KMS-11 (cell line): ENCODE results near the gene APOL6.

Source experiments
- H2AFZ ChIP-seq: fragments of 200-600 bp; sonication (generic); 2 replicates; pipeline ENCODE4 v1.6.1; 2016; ENCODE audit warnings: antibody characterized with exemption, mixed run types, low read depth
- H3K27ac ChIP-seq: fragments of 200-600 bp; sonication (generic); 2 replicates; pipeline ENCODE4 v1.6.1; 2016; ENCODE audit warnings: mild to moderate bottlenecking, mixed run types
- H3K27me3 ChIP-seq: fragments of 200-600 bp; sonication (generic); 2 replicates; pipeline ENCODE4 v1.6.1; 2017; ENCODE audit warnings: mild to moderate bottlenecking, low read depth, mixed run types, moderate library complexity; ENCODE audit not compliant: insufficient read depth
- H3K36me3 ChIP-seq: fragments of 200-600 bp; sonication (generic); 2 replicates; pipeline ENCODE4 v1.6.1; 2017; ENCODE audit warnings: mild to moderate bottlenecking, mixed run types; ENCODE audit not compliant: insufficient read depth
- H3K4me1 ChIP-seq: fragments of 200-600 bp; sonication (generic); 2 replicates; pipeline ENCODE4 v1.6.1; 2016; ENCODE audit warnings: mild to moderate bottlenecking, low read depth, mixed run types; ENCODE audit not compliant: poor library complexity, severe bottlenecking
- H3K4me2 ChIP-seq: fragments of 200-600 bp; sonication (generic); 2 replicates; pipeline ENCODE4 v1.7.0; 2016; ENCODE audit warnings: mild to moderate bottlenecking, mixed run types
- H3K4me3 ChIP-seq: fragments of 200-600 bp; sonication (generic); IDR thresholded peaks from 2 replicates; pipeline ENCODE4 v1.6.1; 2017; ENCODE audit warnings: low read depth, low read length, mixed read lengths; ENCODE audit not compliant: insufficient read depth
- H3K79me2 ChIP-seq: fragments of 200-600 bp; sonication (generic); 2 replicates; pipeline ENCODE4 v1.6.1; 2016; ENCODE audit warnings: low read depth, mixed run types; ENCODE audit not compliant: insufficient read depth
- H3K9ac ChIP-seq: fragments of 200-600 bp; sonication (generic); 2 replicates; pipeline ENCODE4 v1.6.1; 2016; ENCODE audit warnings: mild to moderate bottlenecking, mixed run types
- H4K20me1 ChIP-seq: fragments of 200-600 bp; sonication (generic); 2 replicates; pipeline ENCODE4 v1.6.1; 2016; ENCODE audit warnings: mild to moderate bottlenecking, mixed run types; ENCODE audit not compliant: insufficient read depth
- CTCF ChIP-seq: fragments of 200-600 bp; sonication (generic); conservative IDR thresholded peaks from 2 replicates; pipeline ENCODE4 v1.6.1; 2017; ENCODE audit warnings: low read depth, mild to moderate bottlenecking, antibody characterized with exemption, low read length, moderate library complexity, mixed read lengths

The APOL6 gene

GRCh38 chr22:35648066-35649025, at the start of gene APOL6:
TSS of gene APOL6 (plus strand) at chr22:35648446. CDS start at chr22:35656426, 7,980 bp downstream.
- Histone ChIP-seq H3K27ac (peak within 1 kb of the TSS; percentile 89), H3K4me1 (peaks cover 32% of the 10 kb centered on the region), H3K4me3 (peak within 1 kb of the TSS; percentile 88), H3K79me2 (peaks cover 17% of the 10 kb centered on the region), H4K20me1 (no peaks in the 10 kb centered on the region), H3K9ac (peak within 1 kb of the TSS; percentile 91), H3K36me3 (no peaks in the 10 kb centered on the region), H3K27me3 (no peaks in the 10 kb centered on the region), H3K4me2 (peak within 1 kb of the TSS; percentile 92), H2AFZ (peak within 1 kb of the TSS; percentile 91)
- no peak for TF ChIP-seq CTCF

DNA sequence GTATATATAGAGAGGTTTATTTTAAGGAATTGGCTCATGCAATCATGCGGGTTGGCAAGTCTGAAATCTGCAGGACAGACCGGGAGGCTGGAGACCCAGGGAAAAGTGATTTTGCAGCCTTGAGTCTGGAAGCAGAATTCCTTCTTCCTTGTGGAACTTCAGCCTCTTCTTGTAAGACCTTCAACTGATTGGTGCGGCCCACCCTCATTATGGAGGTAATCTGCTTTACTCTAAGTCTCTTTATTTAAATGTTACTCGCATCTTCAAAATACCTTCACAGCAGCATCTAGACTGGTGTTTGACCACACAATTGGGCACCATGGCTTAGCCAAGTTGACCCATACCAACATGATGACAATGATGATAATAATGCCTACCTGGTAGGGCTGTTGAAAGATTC, 48.9 kb upstream of the APOL6 start:
- Histone ChIP-seq H3K4me3 (no peak overlapping the region), H3K27me3 (no peaks in the 10 kb centered on the region), H4K20me1 (no peaks in the 10 kb centered on the region), H3K9ac (no peak overlapping the region), H3K4me2 (no peak overlapping the region), H3K36me3 (no peaks in the 10 kb centered on the region), H3K4me1 (no peaks in the 10 kb centered on the region), H2AFZ (no peak overlapping the region), H3K27ac (no peak overlapping the region), H3K79me2 (no peaks in the 10 kb centered on the region)
- no peak for TF ChIP-seq CTCF

GRCh38 chr22:35600476-35600875, 47.8 kb upstream of the APOL6 start:
- Histone ChIP-seq H3K4me1 (no peaks in the 10 kb centered on the region), H3K27ac (no peak overlapping the region), H3K4me3 (no peak overlapping the region), H2AFZ (no peak overlapping the region), H3K36me3 (no peaks in the 10 kb centered on the region), H4K20me1 (no peaks in the 10 kb centered on the region), H3K27me3 (no peaks in the 10 kb centered on the region), H3K79me2 (no peaks in the 10 kb centered on the region), H3K4me2 (no peak overlapping the region), H3K9ac (no peak overlapping the region)
- TF ChIP-seq CTCF, result no peak

DNA sequence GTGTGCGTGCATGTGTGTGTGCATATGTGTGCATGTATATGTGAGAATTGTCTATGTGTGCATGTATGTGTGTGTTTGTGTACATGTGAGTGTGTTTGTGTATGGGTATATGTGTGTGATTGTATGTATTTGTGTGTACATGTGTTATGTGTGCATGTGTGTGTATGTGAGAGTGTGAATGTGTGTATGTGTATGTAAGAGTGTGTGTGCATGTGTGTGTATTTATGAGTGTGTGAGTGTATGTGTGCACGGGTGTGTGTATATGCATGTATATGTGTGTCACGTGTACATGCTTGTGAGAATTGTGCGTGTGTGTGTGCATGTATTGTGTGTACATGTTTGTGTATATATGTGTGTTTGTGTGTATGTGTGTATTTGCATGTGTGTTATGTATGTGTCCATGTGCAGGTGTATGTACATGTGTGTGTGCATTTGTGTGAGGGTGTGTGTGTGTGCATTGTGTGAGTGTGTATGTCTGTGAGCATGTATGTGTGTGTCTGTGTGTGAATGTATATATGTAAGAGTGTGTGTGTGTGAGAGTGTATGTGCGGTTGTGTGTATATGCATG, 47.1 kb upstream of the APOL6 start:
- Histone ChIP-seq H2AFZ (no peak overlapping the region), H4K20me1 (no peaks in the 10 kb centered on the region), H3K9ac (no peak overlapping the region), H3K27me3 (no peaks in the 10 kb centered on the region), H3K4me2 (no peak overlapping the region), H3K79me2 (no peaks in the 10 kb centered on the region), H3K4me1 (no peaks in the 10 kb centered on the region), H3K4me3 (no peak overlapping the region), H3K27ac (no peak overlapping the region), H3K36me3 (no peaks in the 10 kb centered on the region)
- no peak for TF ChIP-seq CTCF
